IMR-90 (cell line): ENCODE measurements around the gene CABYR. TPM values are rescaled to one million over a fixed set of nuclear protein-coding genes. Genes with fewer than 3 reads are reported as not detected.

ENCODE experiments used
- ATAC-seq: fragments of 200-7000 bp; cut with Tn5 transposase; 2 replicates; pipeline ENCODE4 v1.9.1; 2020; ENCODE audit warnings: low read depth, mild to moderate bottlenecking, moderate library complexity
- BruUV-seq: library from RNA; stranded (reverse); fragments of 400-500 nt; replicated peaks from 2 replicates; lab custom pipeline; 2021; lab: Mats Ljungman, UMichigan
- CTCF ChIA-PET: fragments of 300-600 bp; formaldehyde crosslinking; extraction: SDS; loops from one replicate; lab custom pipeline; 2021; ENCODE audit warnings: antibody characterized with exemption; lab: Yijun Ruan, JAX
- POLR2A ChIA-PET: fragments of 300-600 bp; sonication (Branson Sonifier 250); formaldehyde crosslinking; loops from one replicate; lab custom pipeline; 2022; ENCODE audit warnings: antibody characterized with exemption; ENCODE audit not compliant: unreplicated experiment; lab: Charles Lee
- DNase-seq: peaks from one replicate; pipeline ENCODE4 v3.0.0; 2013
- H2AFZ ChIP-seq: replicated peaks from 2 replicates; pipeline ENCODE3; 2013; ENCODE audit warnings: low read length, mild to moderate bottlenecking; ENCODE audit not compliant: poor library complexity
- H2AK5ac ChIP-seq: 2 replicates; pipeline ENCODE4 v1.6.1; 2013; ENCODE audit warnings: low read depth, low read length, inconsistent platforms
- H2AK9ac ChIP-seq: replicated peaks from 2 replicates; pipeline ENCODE3; 2013; ENCODE audit warnings: mild to moderate bottlenecking, low read depth, low read length, moderate library complexity; ENCODE audit not compliant: poor library complexity
- H2BK120ac ChIP-seq: 2 replicates; pipeline ENCODE4 v1.6.1; 2013; ENCODE audit warnings: low read depth, low read length, inconsistent platforms
- H2BK15ac ChIP-seq: 3 replicates; pipeline ENCODE4 v1.6.1; 2013; ENCODE audit warnings: low read depth, low read length, inconsistent platforms
- H2BK20ac ChIP-seq: 2 replicates; pipeline ENCODE4 v1.6.1; 2013; ENCODE audit warnings: low read depth, mild to moderate bottlenecking, inconsistent platforms, low read length, moderate library complexity
- H2BK5ac ChIP-seq: 2 replicates; pipeline ENCODE4 v1.6.1; 2013; ENCODE audit warnings: mild to moderate bottlenecking, low read depth, low read length, inconsistent platforms; ENCODE audit not compliant: poor library complexity, severe bottlenecking
- H3K14ac ChIP-seq: replicated peaks from 2 replicates; pipeline ENCODE4 v1.6.1; 2013; ENCODE audit warnings: low read depth, low read length, inconsistent platforms
- H3K18ac ChIP-seq: 2 replicates; pipeline ENCODE4 v1.6.1; 2013; ENCODE audit warnings: low read depth, low read length, control low read depth
- H3K23ac ChIP-seq: 2 replicates; pipeline ENCODE4 v1.6.1; 2013; ENCODE audit warnings: low read depth, low read length, inconsistent platforms
- H3K27ac ChIP-seq: 2 replicates; pipeline ENCODE4 v1.5.1; 2013; ENCODE audit warnings: mild to moderate bottlenecking, control low read depth, low read length; ENCODE audit not compliant: insufficient read depth
- H3K27me3 ChIP-seq: 2 replicates; pipeline ENCODE4 v1.6.1; 2013; ENCODE audit warnings: low read length; ENCODE audit not compliant: control insufficient read depth, insufficient read depth
- H3K36me3 ChIP-seq: 2 replicates; pipeline ENCODE4 v1.6.1; 2013; ENCODE audit warnings: low read length, mixed read lengths; ENCODE audit not compliant: control insufficient read depth, insufficient read depth
- H3K4ac ChIP-seq: 2 replicates; pipeline ENCODE4 v1.6.1; 2013; ENCODE audit warnings: low read depth, low read length, inconsistent platforms
- H3K4me1 ChIP-seq: 2 replicates; pipeline ENCODE4 v1.6.1; 2013; ENCODE audit warnings: low read length, mixed read lengths; ENCODE audit not compliant: control insufficient read depth, insufficient read depth
- H3K4me2 ChIP-seq: 2 replicates; pipeline ENCODE4 v1.6.1; 2013; ENCODE audit warnings: low read depth, mild to moderate bottlenecking, control low read depth, low read length, moderate library complexity
- H3K4me3 ChIP-seq: 2 replicates; pipeline ENCODE4 v1.5.1; 2013; ENCODE audit warnings: low read depth, mild to moderate bottlenecking, control low read depth, low read length, moderate library complexity; ENCODE audit not compliant: insufficient read depth
- H3K56ac ChIP-seq: 2 replicates; pipeline ENCODE4 v1.6.1; 2013; ENCODE audit warnings: low read length, inconsistent platforms; ENCODE audit not compliant: insufficient read depth; ENCODE audit errors: extremely low read depth
- H3K79me1 ChIP-seq, 2 experiments: 2 replicates each; pipeline ENCODE4 v1.6.1; 2013; ENCODE audit warnings: low read length in 2 of 2, inconsistent platforms in 1 of 2, low read depth in 1 of 2
- H3K9ac ChIP-seq: 2 replicates; pipeline ENCODE4 v1.6.1; 2013; ENCODE audit warnings: low read depth, low read length, control low read depth
- H3K9me1 ChIP-seq: 2 replicates; pipeline ENCODE4 v1.6.1; 2013; ENCODE audit warnings: low read length, inconsistent platforms; ENCODE audit not compliant: insufficient read depth
- H3K9me3 ChIP-seq: 2 replicates; pipeline ENCODE4 v1.6.1; 2013; ENCODE audit warnings: low read length; ENCODE audit not compliant: control insufficient read depth, insufficient read depth
- H4K20me1 ChIP-seq: 2 replicates; pipeline ENCODE4 v1.6.1; 2013; ENCODE audit warnings: low read length, inconsistent platforms; ENCODE audit not compliant: insufficient read depth
- H4K5ac ChIP-seq: 2 replicates; pipeline ENCODE4 v1.6.1; 2013; ENCODE audit warnings: mild to moderate bottlenecking, low read depth, low read length, control low read depth
- H4K8ac ChIP-seq, 2 experiments: 2 replicates each; pipeline ENCODE4 v1.6.1; 2013; ENCODE audit warnings: low read depth in 2 of 2, low read length in 2 of 2, control low read depth in 1 of 2, inconsistent platforms in 1 of 2
- H4K91ac ChIP-seq: 2 replicates; pipeline ENCODE4 v1.6.1; 2013; ENCODE audit warnings: low read depth, low read length, inconsistent platforms; ENCODE audit not compliant: insufficient read depth
- FOS ChIP-seq: fragments of 150-350 bp; IDR thresholded peaks from 2 replicates; pipeline ENCODE4 v1.6.1; 2016; ENCODE audit warnings: low read depth, low read length
- MAFK ChIP-seq: IDR thresholded peaks from 2 replicates; pipeline ENCODE4 v1.6.1; 2012; ENCODE audit warnings: low read depth, low read length, improper control_type of control experiment
- MXI1 ChIP-seq: IDR thresholded peaks from 2 replicates; pipeline ENCODE4 v1.6.1; 2012; ENCODE audit warnings: low read depth, mild to moderate bottlenecking, low read length, moderate library complexity, borderline replicate concordance
- RAD21 ChIP-seq: IDR thresholded peaks from 2 replicates; pipeline ENCODE4 v1.6.1; 2012; ENCODE audit warnings: low read length, improper control_type of control experiment
- RFX5 ChIP-seq: IDR thresholded peaks from 2 replicates; pipeline ENCODE4 v1.8.0; 2012; ENCODE audit warnings: low read depth, mild to moderate bottlenecking, low read length, moderate library complexity
- SMC3 ChIP-seq: fragments of 150-350 bp; IDR thresholded peaks from 2 replicates; pipeline ENCODE4 v1.6.1; 2016; ENCODE audit warnings: low read depth, mild to moderate bottlenecking, antibody characterized with exemption, low read length, moderate library complexity
- WGBS, 2 experiments: methylation state at CpG; one replicate each; pipeline versions ENCODE4 v1.1.5 to v1.1.7; 2013; ENCODE audit warnings: missing lambda C conversion rate in 2 of 2; ENCODE audit not compliant: insufficient read length in 1 of 2; ENCODE audit errors: extremely low coverage in 2 of 2; 5-methylcytosine and 5-hydroxymethylcytosine counted together
- dilution Hi-C: fragments of 300-500 bp; cut with HindIII; formaldehyde crosslinking; loops from one replicate; pipeline ENCODE4 v1.14.3; 2018; ENCODE audit warnings: low sequenced_read_pairs; ENCODE audit not compliant: unreplicated experiment
- in situ Hi-C: fragments of 300-500 bp; cut with MboI; formaldehyde crosslinking; loops from 3 replicates; pipeline ENCODE4 v1.14.3; 2019; ENCODE audit warnings: low sequenced_read_pairs, inconsistent platforms, mixed read lengths
- intact Hi-C: fragments of 100-400 bp; cut with micrococcal nuclease; formaldehyde crosslinking; loops from 2 replicates; pipeline ENCODE4 v1.10.0; 2022
- polyA plus RNA-seq, 3 experiments: library from polyadenylated mRNA; depleted of rRNA; stranded (reverse); fragments of >200 nt; gene quantifications; 2 replicates each; pipeline ENCODE4 v1.2.3, GENCODE V29; 2012; ENCODE audit warnings: low replicate concordance in 1 of 3
- total RNA-seq: library from RNA; depleted of rRNA; stranded (reverse); fragments of >200 nt; gene quantifications from 2 replicates; pipeline ENCODE4 v1.2.3, GENCODE V29; 2012

Gene CABYR
- total and polyA plus RNA-seq, 2 of the 4 experiments (the other 2 are of a cell fraction) = 4.1 to 6.2 TPM

DNA sequence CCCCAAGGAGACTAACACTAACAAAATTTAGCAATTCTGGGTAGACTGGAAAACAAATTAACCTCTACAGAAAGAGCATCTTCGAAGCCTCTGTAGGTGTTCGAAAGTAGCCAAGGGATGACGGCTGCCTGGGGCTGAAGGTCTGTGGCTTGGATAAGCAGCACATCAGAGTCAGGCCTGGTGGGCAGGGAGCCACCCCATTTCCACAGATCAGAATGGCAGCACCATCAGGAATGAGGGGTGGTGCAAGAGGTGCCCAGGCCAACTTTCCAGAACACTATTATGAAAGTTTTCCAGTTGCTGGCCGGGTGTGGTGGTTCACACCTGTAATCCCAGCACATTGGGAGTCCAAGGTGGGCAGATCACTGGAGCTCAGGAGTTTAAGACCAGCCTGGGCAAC lies 57.9 kb downstream of the CABYR start:
- Histone ChIP-seq H3K23ac (no peak overlapping the region), H4K8ac (no peak overlapping the region), H4K5ac (no peak overlapping the region), H2AK9ac (no peak overlapping the region), H3K27ac (no peak overlapping the region), H2AK5ac (no peak overlapping the region), H2BK5ac (no peak overlapping the region), H2BK120ac (no peak overlapping the region), H3K18ac (no peak overlapping the region), H3K4me2 (no peak overlapping the region), H3K4me3 (no peak overlapping the region), H2BK20ac (no peak overlapping the region), H2AFZ (no peak overlapping the region), H3K14ac (no peak overlapping the region), H4K91ac (no peak overlapping the region), H3K4me1 (peaks cover 8% of the 10 kb centered on the region), H3K4ac (no peak overlapping the region), H4K20me1 (peaks cover 10% of the 10 kb centered on the region), H3K36me3 (no peaks in the 10 kb centered on the region; the same call in 1 of the 2 replicates), H3K79me1 (peaks cover 5 to 6% of the 10 kb centered on the region in 2 experiments; a peak in 3 of 4 replicates), H3K9ac (no peak overlapping the region), H3K27me3 (no peaks in the 10 kb centered on the region), H3K56ac (no peak overlapping the region), H2BK15ac (no peak overlapping the region), H3K9me3 (no peaks in the 10 kb centered on the region), H3K9me1 (peaks cover 13% of the 10 kb centered on the region)
- no TSS peak for BruUV-seq
- ATAC-seq (no peak), DNase-seq (no peak)
- CTCF ChIA-PET = interaction anchor here (1.2 kb wide), 1 partner anchor 20 kb away, joined by 3 read pairs; no protein-coding TSS in a partner anchor
- POLR2A ChIA-PET = no interaction called here
- intact Hi-C loops = no loop called here
- 83% methylated on average over 1 of the region's 4 CpGs; no CpG with 5 or more reads in 1 of the 2 experiments for WGBS, 2 experiments
- TF ChIP-seq SMC3 (no peak), MAFK (no peak), RAD21 (no peak), MXI1 (no peak), RFX5 (no peak), FOS (no peak)
- in situ Hi-C loops = no loop called here
- dilution Hi-C loops = no loop called here
